Gastroesophageal sphincter (tissue), 3 donors: ENCODE data around the gene RFX2.

Experiments
- POLR2A ChIP-seq, 2 donors: fragments of 450-650 bp; IDR thresholded peaks; one replicate each; pipeline ENCODE4 v1.6.1; 2017; ENCODE audit warnings: antibody characterized with exemption in 2 of 2, mild to moderate bottlenecking in 2 of 2, moderate library complexity in 1 of 2
- TF ChIP-seq, protein P1 (sequence below), 4 experiments: fragments of 200-600 bp in 2 of 4; fragments of 450-650 bp in 2 of 4; sonication (generic) in 1 of 4; IDR thresholded peaks; one replicate each; pipeline ENCODE4 v1.5.1; 2017 to 2019; ENCODE audit warnings: antibody characterized with exemption in 4 of 4, mild to moderate bottlenecking in 2 of 4, moderate library complexity in 2 of 4

DNA sequence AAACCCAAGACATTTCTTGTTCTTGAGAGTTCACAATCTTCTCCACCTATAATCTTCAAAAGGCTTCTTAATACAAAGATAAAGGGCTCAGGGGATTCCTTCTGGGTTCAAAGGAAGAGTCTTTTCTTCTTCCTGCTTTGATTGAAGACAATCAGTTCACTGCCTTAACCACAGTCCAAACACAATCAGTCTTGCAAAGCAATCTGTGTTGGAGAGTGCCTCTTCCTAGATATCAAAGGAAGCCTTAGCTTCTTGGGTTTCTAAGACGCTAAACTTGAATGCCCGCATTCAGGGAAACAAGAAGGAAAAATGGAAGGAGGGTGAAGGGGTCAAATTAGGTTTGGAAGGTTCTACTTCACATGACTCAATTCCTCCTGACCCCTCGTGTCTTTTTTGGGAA lies 159.6 kb downstream of the RFX2 start:
- TF ChIP-seq, protein P1, sequence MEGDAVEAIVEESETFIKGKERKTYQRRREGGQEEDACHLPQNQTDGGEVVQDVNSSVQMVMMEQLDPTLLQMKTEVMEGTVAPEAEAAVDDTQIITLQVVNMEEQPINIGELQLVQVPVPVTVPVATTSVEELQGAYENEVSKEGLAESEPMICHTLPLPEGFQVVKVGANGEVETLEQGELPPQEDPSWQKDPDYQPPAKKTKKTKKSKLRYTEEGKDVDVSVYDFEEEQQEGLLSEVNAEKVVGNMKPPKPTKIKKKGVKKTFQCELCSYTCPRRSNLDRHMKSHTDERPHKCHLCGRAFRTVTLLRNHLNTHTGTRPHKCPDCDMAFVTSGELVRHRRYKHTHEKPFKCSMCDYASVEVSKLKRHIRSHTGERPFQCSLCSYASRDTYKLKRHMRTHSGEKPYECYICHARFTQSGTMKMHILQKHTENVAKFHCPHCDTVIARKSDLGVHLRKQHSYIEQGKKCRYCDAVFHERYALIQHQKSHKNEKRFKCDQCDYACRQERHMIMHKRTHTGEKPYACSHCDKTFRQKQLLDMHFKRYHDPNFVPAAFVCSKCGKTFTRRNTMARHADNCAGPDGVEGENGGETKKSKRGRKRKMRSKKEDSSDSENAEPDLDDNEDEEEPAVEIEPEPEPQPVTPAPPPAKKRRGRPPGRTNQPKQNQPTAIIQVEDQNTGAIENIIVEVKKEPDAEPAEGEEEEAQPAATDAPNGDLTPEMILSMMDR (IDR thresholded peaks at IDR 0.05), result no peak
- TF ChIP-seq POLR2A (IDR thresholded peaks at IDR 0.05), result no peak
